ENCODE measurements around the gene RAD51B. TPM values are rescaled to one million over a fixed set of nuclear protein-coding genes. Genes with fewer than 3 reads are reported as not detected.

The RAD51B gene
- polyA plus RNA-seq, 3 donors, result 3.6 to 11.6 (median 9.4) TPM

DNA sequence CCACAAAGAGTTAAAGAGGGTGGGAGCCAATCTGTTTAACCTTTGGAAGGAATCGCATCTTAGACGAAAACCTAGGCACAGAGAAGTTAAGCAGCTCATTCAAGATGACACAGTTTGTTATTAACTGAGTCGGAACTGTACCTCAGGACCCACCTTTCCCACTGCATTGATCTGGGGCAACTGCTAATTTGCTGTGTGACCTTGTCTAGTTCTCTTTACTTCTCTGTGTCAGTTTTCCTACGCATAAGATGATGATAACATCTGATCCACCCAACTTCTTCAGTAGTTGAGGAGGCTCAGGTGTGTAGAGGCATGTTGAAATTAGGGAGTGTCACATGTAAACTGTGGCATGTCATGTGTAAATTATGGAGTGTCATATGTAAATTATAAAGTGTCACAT is 787.1 kb downstream of the RAD51B start:
- no peak for DNase-seq
- WGBS (ENCODE audit: insufficient coverage), result 100% methylated on average over 1 of the region's 4 CpGs
- intact Hi-C loops (cut with micrococcal nuclease), result loop anchor here in 1 of 2 donors (10.0 kb wide), 1 partner anchor 212 kb away; no protein-coding TSS in a partner anchor
- Histone ChIP-seq H2AFZ (ENCODE audit: insufficient read depth, low read depth, low read length, poor library complexity, severe bottlenecking) (peak overlapping the region; percentile 73), H3K9me3 (replicated peaks in 1 of 2; ENCODE audit: control insufficient read depth in 1 of 2, insufficient read depth in 1 of 2, low read length in 2 of 2) (peaks cover 6 to 15% of the 10 kb centered on the region in 2 donors), H4K20me1 (ENCODE audit: insufficient read depth, low read length) (no peaks in the 10 kb centered on the region), H3K4me3 (replicated peaks in 1 of 3; ENCODE audit: low read depth in 2 of 3, low read length in 3 of 3) (no peak overlapping the region), H3K79me2 (ENCODE audit: insufficient read depth, low read length) (no peaks in the 10 kb centered on the region), H3K27me3 (ENCODE audit: control insufficient read depth in 2 of 2, insufficient read depth in 2 of 2, low read length in 2 of 2) (no peaks in the 10 kb centered on the region), H3K36me3 (replicated peaks in 1 of 2; ENCODE audit: control insufficient read depth in 1 of 2, insufficient read depth in 2 of 2, low read length in 2 of 2) (no peaks in the 10 kb centered on the region), H3K27ac (ENCODE audit: low read depth in 1 of 2, low read length in 2 of 2) (peak overlapping the region in 1 of 2 donors; percentile 90), H3K4me2 (replicated peaks; ENCODE audit: extremely low read depth, low read length, poor library complexity, severe bottlenecking) (no peak overlapping the region), H3K9ac (ENCODE audit: insufficient read depth, low read length, poor library complexity, severe bottlenecking) (no peak overlapping the region), H3K4me1 (ENCODE audit: control insufficient read depth in 1 of 2, insufficient read depth in 2 of 2, low read length in 2 of 2) (peaks cover 45 to 57% of the 10 kb centered on the region in 2 donors)
- H3K27ac Mint-ChIP-seq, result peak overlapping the region in 2 of 7 donors; percentile 92 to 95
- peaks cover 12% of the 10 kb centered on the region for H3K4me1 Mint-ChIP-seq
- H3K27me3 Mint-ChIP-seq (ENCODE audit: low read depth in 3 of 3), result peaks cover 2 to 8% (median 2%) of the 10 kb centered on the region in 3 donors
- peaks cover 8 to 23% (median 13%) of the 10 kb centered on the region in 7 donors for H3K9me3 Mint-ChIP-seq
- no peak overlapping the region for H3K4me3 Mint-ChIP-seq
- peaks cover 9 to 21% of the 10 kb centered on the region in 2 donors for H3K36me3 Mint-ChIP-seq
- TF ChIP-seq, protein P1, sequence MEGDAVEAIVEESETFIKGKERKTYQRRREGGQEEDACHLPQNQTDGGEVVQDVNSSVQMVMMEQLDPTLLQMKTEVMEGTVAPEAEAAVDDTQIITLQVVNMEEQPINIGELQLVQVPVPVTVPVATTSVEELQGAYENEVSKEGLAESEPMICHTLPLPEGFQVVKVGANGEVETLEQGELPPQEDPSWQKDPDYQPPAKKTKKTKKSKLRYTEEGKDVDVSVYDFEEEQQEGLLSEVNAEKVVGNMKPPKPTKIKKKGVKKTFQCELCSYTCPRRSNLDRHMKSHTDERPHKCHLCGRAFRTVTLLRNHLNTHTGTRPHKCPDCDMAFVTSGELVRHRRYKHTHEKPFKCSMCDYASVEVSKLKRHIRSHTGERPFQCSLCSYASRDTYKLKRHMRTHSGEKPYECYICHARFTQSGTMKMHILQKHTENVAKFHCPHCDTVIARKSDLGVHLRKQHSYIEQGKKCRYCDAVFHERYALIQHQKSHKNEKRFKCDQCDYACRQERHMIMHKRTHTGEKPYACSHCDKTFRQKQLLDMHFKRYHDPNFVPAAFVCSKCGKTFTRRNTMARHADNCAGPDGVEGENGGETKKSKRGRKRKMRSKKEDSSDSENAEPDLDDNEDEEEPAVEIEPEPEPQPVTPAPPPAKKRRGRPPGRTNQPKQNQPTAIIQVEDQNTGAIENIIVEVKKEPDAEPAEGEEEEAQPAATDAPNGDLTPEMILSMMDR (IDR thresholded peaks at IDR 0.05), result no peak

DNA sequence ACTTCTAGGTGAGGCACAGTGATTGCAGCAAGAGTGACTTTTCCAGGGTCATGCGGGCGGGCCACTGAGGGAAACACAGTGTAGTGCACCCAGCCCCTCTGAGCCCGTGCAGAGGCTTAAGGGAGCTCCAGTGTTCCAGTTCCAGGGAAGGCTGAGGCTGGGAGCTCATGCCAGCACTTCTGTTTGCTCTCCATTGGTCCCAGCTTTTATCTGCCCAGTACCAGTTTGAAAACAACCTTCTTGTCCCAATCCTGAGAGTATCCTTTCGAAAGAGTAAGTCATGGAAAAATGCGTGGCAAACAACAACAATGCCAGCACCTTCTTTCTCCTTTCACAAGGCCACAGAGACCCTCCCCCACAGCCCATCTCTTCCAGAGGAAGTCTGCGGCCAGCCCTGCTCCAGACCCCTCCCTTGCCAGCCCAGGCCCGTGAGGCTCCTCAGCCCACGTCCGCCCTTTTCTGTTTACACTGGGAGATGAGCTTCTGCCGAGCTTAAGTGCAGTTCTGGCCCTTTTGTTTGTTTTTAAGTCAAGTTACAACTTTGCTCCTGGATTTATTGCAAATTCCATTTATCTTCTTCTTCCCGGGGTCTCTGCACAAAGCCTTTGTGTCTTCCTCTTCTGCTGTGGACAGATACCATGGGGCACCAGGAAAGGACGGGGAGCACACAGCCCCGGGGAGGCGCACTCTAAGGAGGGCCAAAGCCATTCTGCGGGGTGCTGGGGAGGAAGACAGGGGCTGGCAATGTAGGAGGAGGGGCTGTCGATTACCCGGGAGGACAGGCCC is 787.7 kb downstream of the RAD51B start:
- intact Hi-C loops (cut with micrococcal nuclease), result loop anchor here in 1 of 2 donors (10.0 kb wide), 1 partner anchor 212 kb away; no protein-coding TSS in a partner anchor
- peaks cover 5 to 23% (median 13%) of the 10 kb centered on the region in 7 donors for H3K9me3 Mint-ChIP-seq
- 36% methylated on average over 11 of the region's 17 CpGs for WGBS (ENCODE audit: insufficient coverage)
- H2AFZ ChIP-seq (ENCODE audit: insufficient read depth, low read depth, low read length, poor library complexity, severe bottlenecking), result peak overlapping the region; percentile 73
- H3K9ac ChIP-seq (ENCODE audit: insufficient read depth, low read length, poor library complexity, severe bottlenecking), result peak overlapping the region; percentile 55
- H3K4me1 ChIP-seq (ENCODE audit: control insufficient read depth in 1 of 2, insufficient read depth in 2 of 2, low read length in 2 of 2), result peaks cover 45 to 62% of the 10 kb centered on the region in 2 donors
- H3K9me3 ChIP-seq (replicated peaks in 1 of 2; ENCODE audit: control insufficient read depth in 1 of 2, insufficient read depth in 1 of 2, low read length in 2 of 2), result peaks cover 6 to 15% of the 10 kb centered on the region in 2 donors
- peak overlapping the region; percentile 21 for H3K4me2 ChIP-seq (replicated peaks; ENCODE audit: extremely low read depth, low read length, poor library complexity, severe bottlenecking)
- peaks cover 5 to 17% of the 10 kb centered on the region in 2 donors for H3K36me3 Mint-ChIP-seq
- peak overlapping the region in 3 of 7 donors; percentile 87 to 95 (median 92) for H3K27ac Mint-ChIP-seq
- peak overlapping the region in 1 of 2 donors; percentile 65 for H3K4me3 Mint-ChIP-seq
- no peaks in the 10 kb centered on the region for H3K36me3 ChIP-seq (replicated peaks in 1 of 2; ENCODE audit: control insufficient read depth in 1 of 2, insufficient read depth in 2 of 2, low read length in 2 of 2)
- peaks cover 10% of the 10 kb centered on the region for H3K4me1 Mint-ChIP-seq
- H3K27me3 Mint-ChIP-seq (ENCODE audit: low read depth in 3 of 3), result peaks cover 2 to 7% (median 2%) of the 10 kb centered on the region in 3 donors
- no peaks in the 10 kb centered on the region for H4K20me1 ChIP-seq (ENCODE audit: insufficient read depth, low read length)
- H3K79me2 ChIP-seq (ENCODE audit: insufficient read depth, low read length), result no peaks in the 10 kb centered on the region
- peak overlapping the region; percentile 80 to 90 for H3K27ac ChIP-seq (ENCODE audit: low read depth in 1 of 2, low read length in 2 of 2)
- H3K27me3 ChIP-seq (ENCODE audit: control insufficient read depth in 2 of 2, insufficient read depth in 2 of 2, low read length in 2 of 2), result no peaks in the 10 kb centered on the region
- no peak for DNase-seq
- H3K4me3 ChIP-seq (replicated peaks in 1 of 3; ENCODE audit: low read depth in 2 of 3, low read length in 3 of 3), result peak overlapping the region in 1 of 3 experiments; percentile 38
- TF ChIP-seq, protein P1 (IDR thresholded peaks at IDR 0.05), result no peak
